NOMO-1 treated with dmso at 0.1 percent for 144 hours (cell line): Measurements from ENCODE around the gene AREG.
A peak's percentile ranks its signal among the peaks of the same experiment; 100 is the strongest.

ENCODE experiments used
- DNase-seq: peaks from one replicate; lab custom pipeline; 2025; ENCODE audit not compliant: unreplicated experiment; lab: John Stamatoyannopoulos, UW

The AREG gene

DNA sequence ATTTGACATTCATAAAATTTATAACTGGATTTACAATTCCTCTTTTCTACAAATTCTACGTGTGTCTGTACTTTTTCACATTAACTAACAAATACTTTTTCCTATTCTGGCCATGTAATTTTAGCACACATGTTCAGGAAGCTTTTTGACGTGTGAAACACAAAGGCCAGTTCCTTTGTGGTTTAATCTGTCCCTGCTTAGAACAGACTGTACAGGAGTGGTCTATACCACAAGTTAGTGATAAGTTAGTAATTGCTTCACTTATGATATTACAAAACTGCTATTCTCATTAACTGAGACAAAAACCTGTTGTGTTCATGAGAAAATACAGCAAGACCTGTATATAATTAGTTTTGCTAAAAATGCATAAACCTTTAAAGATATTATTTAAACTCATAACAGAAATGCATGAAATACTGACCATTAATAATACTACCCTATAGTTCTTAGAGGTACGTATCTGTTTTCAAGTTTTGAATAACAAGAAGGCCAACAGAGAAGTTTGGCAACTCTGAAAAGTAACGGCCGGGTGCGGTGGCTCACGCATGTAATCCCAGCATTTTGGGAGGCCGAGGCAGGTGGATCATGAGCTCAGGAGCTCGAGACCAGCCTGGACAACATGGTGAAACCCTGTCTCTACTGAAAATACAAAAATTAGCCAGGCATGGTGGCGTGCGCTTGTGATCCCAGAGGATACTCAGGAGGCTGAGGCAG is 13.7 kb upstream of the AREG start:
- peak; percentile 26 for DNase-seq

DNA sequence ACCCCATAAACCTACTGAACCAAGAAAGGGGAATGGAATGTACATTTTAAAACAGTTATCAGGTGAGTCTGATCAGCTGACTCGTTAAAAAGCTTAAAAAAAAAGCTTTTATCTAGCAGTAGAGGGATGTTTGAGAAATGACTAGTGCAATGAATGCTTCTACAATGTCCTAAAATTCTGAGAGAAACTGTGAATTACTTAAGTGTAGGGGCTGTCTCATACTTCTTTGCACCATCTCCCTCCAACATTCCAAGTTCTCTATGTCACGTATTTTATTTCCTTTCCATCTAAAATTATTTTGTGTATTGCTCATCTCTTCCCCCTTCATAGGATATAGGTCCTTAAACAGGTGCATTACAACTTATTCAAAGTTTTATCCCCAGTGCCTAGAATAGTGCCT is 11.9 kb upstream of the AREG start:
- no peak for DNase-seq

DNA sequence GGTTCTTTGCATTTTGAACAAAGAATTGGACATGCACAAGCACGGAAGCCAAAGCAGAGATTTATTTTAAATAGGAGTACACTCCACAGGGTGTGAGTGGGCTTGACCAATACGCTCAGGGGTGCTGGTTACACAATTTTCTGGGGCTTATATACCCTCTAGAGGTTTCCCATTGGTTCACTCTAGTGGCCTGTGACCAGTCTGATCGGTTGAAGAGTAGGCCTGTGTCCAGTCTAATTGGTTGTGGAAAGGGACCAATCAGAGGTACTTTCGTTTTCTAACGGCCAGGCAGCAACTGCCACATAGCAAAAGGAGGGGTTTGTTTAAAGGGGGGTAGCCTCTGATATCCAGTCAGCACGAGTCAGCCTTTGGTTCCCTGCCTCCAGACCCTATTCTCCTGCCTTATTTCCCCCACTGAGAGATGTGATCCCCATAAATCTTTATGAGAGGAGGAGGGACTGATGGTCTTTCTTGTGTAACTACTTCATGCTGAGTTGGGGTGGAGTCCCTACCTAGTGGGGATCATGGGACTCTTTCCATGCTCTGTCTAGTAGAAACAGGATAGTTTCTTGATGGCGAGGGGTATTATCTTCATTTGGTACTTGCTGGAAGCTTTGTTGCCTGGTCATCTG is 11.3 kb upstream of the AREG start:
- DNase-seq = no peak

DNA sequence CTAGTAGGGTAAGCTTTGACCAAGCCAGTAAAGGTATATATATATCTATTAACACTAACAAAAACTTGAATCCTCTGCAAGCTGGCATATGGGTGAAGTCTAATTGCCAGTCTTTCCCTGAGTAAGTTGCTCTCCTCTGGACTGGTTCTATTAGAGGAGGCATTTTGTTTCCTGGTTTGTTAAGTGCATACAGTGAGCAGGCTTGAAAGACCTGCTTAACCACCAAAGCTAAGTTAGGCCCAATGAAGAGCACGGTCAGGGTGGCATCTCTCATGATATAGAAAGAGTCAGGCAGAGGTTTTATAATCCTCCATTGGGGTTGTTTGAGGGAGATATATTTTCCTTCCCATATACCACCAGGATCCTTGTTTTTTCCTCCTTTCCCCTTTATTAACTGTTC is 9.6 kb upstream of the AREG start:
- DNase-seq = no peak

DNA sequence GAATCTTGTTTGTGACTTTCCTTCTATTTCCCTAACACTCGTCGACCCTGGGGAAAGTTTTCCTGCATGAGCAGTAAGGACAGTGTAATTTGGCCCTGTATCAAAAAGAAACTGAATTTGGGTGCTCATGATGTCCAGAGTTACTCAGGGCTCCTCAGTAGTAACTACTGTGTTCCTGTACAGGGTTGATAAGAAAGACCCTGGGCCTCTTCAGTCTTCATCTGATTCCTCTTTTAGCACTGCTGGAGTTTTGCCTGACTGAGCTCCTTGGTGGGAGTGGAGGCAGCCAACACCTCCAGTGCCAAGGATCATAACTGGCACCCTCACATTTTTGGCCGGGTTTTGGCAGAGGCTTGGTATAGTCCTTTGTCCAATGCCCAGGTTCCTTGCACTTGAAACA is 7.1 kb upstream of the AREG start:
- no peak for DNase-seq

DNA sequence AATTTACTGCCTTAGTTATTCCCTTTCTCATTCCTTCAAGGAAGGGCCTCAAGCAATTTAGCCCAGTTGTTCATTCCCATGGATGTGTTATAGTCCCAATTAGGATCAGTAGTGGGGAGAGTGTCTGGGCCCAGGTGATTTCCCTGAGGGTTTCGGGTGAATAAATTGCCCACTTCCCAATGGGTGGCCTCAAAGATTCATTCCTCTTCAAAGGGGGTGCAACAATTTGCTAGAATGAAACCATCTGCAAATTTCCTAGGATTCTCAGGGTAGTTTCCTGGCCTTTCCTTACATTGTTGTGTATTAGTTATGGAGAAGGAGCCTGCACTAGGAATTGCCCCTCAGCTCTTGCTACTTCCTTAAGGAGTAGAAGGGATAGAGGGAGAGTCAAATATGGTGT is 6.3 kb upstream of the AREG start:
- no peak for DNase-seq

DNA sequence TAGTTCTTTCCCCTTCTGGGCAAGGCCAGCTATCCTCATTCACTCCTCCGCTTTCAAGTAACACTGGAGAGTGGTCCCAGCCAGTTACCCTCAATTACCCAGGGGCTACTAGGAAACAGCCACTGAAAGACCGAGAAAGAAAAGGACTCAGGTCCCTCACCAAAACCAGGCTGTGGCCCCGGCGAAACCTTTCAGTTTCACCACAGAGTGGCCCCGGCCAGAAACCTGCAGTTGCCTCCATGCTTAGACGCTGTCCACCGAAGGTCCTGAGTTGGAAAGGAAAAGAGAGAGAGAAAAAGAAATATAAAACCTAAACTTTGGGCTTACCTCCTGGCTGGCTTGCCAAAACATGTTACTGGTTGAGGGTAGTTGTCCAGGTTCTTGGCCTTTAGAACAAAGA is 5.0 kb upstream of the AREG start:
- no peak for DNase-seq

DNA sequence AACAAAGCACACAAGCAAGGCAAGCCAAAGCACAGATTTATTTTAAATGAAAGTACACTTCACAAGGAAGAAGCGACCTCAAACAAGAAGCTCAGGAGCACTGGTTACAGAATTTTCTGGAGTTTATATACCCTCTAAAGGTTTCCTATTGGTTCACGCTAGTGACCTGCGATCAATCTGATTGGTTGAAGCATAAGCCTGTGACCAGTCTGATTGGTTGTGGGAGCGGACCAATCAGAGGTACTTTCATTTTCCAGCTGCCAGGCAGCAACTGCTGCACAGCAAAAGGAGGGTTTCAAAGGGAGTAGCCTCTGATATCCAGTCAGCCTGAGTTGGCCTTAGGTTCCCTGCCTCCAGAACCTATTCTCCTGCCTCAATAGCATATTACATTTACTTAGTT is 4.6 kb upstream of the AREG start:
- no peak for DNase-seq

DNA sequence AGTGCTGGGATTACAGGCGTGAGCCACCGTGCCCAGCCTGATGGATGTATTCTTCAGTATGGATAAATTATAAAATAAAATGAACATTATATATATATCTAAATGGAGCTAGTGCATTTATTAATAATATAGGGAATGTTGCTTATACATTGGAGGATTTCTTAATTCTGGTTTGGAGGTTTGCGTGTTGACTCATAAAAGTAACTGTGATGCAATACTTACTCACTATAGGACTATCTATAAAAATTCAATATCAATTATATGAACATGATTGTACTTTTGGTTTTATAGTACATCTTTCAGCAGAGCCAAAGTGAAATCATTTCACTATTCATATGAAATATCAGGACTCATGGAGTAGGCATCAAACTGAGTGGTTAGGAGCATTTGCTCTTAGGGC is 3.2 kb upstream of the AREG start:
- no peak for DNase-seq

DNA sequence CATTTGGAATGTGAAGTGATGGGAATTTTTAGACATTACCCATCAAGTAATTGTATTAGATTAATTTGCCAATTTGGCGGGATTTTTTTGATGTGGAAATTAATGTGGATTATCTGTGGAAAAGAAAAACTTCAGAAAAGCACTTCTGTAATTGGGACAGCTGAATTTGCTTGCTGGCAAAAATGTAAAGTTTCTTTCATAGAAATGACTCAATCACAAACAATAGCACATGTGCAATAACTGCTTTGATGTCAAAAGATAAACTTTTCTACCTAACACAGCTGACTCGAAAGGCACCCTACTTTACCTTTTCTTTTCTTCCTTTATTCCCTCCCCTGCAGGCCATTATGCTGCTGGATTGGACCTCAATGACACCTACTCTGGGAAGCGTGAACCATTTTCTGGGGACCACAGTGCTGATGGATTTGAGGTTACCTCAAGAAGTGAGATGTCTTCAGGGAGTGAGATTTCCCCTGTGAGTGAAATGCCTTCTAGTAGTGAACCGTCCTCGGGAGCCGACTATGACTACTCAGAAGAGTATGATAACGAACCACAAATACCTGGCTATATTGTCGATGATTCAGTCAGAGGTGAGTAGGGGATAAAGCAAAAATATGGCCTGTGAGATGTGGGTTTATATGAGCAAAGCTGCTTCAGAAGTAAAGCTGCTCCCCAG is 1.4 kb downstream of the AREG start:
- no peak for DNase-seq

DNA sequence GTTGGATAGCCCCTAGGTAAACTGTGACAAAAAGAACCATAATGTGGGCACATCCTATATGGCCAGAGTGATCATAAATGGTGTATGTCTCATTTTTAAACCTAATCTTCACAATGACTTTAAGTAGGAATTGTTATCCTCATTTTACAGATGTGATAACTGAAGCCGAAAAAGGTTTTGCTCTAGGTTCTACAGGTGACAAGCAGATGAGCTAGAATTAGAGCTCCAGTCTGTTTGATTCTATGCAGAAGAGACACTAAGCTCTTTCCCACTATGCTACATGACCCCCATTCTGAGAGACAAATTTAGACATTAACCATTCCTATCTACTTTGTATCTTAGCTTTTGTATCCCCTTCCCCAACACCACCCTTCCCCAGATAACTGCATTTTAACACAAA is 2.0 kb downstream of the AREG start:
- DNase-seq = no peak

DNA sequence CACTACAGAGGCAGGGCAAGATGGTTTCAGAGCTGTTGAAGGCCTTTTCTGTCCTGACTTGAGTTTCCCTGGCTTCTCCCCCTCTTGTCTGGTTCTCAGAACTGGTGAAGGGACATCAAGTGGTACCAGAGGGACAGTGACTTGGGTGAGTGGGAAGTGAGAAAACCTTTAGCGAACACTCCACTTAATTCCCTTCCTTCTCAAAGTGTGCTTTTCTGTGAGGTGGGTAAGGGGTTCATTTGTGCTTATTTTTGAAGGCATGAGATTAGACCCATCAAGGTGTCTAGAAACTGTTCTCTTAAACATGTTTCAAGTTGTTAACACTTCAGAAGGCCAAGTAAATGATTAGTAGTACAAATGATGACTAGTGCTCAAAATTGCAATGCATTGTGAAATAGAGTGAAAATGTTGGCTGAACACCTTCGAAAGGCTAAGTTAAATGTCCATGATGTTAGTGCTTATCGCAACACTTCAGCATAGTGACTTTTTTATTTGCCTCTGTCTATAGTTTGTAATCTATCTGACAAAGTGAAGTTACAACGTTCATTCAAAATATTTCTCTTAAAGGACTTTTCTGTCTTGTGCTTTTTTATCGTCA is 2.8 kb downstream of the AREG start:
- no peak for DNase-seq

DNA sequence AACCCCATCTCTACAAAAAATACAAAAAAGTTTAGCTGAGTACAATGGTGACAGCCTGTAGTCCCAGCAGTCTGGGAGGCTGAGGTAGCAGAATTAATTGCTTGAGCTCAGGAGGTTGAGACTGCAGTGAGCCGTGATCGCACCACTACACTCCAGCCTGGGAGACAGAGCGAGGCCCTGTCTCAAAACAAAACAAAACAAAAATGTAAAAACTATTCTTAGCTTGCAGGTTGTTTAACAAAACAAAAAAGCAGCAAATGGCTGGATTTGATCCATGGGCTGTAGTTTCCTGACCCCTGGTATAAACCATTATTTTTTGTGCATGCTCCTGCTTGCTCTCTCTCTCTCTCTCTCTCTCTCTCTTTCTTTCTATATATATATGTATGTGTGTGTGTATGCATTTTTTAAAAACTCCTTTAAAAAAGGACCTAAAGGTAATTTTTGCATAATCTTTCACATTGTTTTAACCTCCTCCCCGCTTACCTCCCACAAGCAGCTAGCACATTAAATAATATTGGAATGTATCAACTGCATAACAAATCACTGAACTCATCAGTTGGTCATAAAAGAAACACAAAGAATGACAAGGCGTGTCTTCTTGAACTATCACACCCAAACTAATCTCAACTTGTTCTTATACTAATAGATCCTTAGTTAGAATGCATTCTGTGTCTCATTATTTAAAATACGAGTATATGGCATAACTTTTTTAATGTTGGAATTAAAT is 4.8 kb downstream of the AREG start:
- DNase-seq = no peak

DNA sequence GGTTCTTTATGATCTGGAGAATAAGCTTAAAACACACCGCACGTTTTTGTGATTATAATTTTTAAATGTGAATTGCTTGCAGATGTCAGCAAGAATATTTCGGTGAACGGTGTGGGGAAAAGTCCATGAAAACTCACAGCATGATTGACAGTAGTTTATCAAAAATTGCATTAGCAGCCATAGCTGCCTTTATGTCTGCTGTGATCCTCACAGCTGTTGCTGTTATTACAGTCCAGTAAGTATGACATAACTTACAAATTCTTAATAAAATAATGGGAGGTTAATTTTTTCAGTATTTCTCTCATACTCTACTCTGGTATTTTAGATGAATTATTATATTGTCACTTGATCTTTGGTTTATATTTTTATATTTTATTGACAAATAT is 5.4 kb downstream of the AREG start:
- DNase-seq = no peak

DNA sequence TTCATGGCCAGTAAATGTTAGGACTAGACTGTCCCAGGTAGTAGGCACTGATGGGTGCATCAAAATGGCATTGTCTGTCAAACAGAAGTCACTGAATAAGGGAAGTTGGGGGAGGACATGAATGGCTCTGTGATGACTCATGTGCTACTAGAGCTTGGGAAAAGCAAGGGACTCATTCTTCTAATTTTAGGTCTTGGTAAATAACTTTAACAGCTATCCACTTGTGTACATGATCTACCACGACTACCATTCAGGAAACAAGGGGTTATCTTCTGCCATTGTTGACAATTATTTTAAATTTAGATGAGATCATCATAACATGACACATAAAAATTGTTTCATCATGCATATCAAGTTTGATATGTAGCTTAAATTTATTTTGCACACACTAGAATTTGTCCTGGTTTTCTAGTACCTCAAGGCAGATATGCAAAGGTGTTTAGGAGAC is 6.3 kb downstream of the AREG start:
- peak; percentile 3 for DNase-seq

DNA sequence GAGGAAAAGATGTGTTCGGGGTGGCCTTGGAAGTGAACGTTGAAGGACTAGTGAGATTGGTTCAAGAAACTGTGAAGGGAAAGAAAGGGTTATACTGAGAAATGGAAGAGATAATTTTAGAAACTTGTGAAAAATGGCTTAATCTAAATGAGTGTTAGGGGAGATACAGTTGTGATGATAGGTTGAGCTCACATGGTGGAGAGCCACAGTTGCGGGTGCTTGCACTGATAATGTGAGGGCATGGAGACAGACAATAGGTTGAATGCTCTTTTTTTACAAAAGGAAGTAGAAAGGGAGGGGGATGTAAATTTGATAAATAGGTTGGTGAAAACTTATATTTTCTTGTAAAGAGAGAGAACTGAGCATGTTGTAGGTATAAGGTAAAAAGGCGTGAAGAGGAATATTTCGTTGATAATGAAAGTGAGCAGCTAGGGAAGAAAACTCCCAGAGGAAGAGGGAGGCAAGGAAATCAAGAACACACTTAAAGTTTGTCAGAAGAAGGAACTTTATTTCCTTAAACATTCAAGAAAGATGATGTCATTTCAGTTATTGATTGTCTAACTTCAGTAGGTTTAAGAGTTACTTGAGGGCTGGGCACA is 8.2 kb downstream of the AREG start:
- DNase-seq = no peak

DNA sequence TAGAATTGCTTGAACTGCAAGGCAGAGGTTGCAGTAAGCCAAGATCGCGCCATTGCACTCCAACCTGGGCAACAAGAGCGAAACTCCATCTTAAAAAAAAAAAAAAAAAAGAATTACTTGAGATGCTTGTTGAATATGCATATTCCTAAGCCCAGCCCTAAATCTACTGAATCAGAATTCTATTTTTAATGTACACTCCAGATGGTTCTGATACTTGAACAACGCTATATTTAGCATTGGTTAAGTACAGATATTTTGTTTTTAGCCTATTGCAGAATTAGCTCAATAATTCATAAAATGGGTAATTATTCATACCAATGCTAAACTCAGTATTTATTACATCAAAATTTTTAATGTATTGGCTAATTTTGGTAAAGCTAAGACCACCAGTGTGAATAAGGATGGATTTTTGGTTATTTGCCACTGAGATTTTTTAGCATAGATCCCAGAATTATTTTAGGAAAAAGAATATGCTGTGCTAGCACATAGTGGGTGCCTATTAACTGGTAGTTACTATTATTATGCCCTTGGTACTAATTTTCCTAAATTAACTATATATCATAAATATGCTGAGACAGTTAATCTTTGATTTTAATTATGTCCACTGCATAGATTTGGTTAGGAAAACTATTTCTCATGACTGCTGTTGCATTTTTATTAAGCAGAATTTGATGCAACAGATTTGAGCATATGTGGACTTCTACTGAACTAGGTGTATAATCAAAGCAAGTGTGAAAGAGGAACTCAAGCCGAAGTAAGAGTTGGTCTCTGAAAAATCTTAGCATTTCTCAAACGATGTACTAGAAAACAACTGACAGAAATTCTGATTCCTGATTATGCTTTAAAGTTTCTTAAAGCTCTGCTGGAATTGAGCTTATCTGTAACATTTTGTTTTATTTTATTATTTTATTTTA is 9.2 kb downstream of the AREG start:
- DNase-seq = no peak

DNA sequence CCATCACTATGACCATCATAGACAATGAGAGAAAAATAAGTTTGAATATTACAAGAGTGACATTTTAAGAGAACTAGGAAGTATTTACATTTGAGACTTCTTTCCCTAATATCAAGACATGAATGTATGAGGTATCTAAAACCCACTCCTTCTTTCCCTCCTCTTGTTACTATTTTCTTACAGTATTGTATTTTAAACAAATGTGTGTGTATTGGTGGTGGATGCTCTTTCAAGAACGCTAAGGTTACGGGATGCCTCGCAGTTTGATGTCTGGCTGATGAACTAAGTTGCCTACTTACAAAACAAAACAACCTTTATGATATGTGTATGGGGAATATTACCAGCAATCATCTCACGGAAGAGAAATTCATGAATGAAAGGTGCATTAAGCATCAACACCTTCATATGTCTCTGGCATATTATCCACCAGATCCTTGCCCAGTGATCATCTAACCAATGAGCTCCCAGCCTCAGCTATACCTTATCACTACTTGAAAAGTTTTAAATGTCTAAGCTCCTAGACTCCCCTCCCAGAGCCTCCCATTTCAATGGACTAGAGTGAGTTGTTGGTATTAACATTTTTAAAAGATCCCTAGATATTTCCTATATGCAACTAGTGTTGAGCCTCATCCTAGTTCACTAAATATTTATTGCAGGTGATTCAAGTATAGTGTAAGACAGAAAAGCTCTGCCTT is 10.6 kb downstream of the AREG start:
- no peak for DNase-seq

DNA sequence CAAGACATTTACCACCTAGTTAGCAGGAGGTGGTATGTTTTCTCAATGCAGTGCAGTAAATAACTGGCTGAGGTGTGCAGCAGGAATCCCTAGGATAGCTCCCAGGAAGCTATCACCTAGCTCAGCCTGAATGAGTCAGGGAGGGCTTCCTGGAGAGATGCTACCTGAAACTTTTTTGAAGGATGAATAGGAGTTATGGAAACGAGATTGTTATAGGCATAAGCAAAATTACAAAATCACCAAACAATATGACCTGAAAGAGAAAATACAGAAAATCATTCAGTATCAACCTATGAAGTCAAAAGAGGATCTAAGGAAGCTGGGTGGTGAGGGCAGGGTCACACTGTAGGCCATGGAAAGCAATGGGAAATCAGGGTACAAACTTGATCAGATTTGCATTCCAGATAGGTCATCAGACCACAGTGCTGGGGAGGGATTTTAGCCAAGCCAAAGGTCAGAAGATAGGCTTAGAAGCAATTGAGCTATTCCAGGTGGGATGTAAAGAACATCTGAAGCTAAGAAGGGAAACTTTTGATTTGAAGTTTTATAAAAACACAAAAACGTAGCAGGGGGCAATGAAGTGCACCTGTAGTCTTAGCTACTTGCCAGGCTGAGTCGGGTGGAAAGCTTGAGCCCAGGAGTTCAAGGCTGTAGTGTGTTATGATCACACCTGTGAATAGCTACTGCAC is 11.3 kb downstream of the AREG start:
- no peak for DNase-seq
